K562 (cell line): ENCODE measurements around the gene CLIC1. TPM values are rescaled to one million over a fixed set of nuclear protein-coding genes. Genes with fewer than 3 reads are reported as not detected.
A peak's percentile ranks its signal among the peaks of the same experiment; 100 is the strongest.

Experiments
- BRF1 ChIP-seq: IDR thresholded peaks from 3 replicates; pipeline ENCODE4 v1.6.1; 2011; ENCODE audit warnings: borderline replicate concordance, mild to moderate bottlenecking; ENCODE audit not compliant: insufficient read length; ENCODE audit errors: extremely low read depth
- C11orf30 ChIP-seq: fragments of 450-650 bp; IDR thresholded peaks from 2 replicates; pipeline ENCODE4 v1.6.1; 2016; ENCODE audit warnings: low read depth, mild to moderate bottlenecking
- CBX8 ChIP-seq: fragments of 200-600 bp; sonication (generic); IDR thresholded peaks from 2 replicates; pipeline ENCODE4 v1.6.1; 2012; ENCODE audit warnings: borderline replicate concordance, mixed run types, low read depth, mild to moderate bottlenecking, moderate library complexity, mixed read lengths, low read length, control low read depth, inconsistent platforms; ENCODE audit not compliant: poor library complexity, severe bottlenecking; ENCODE audit errors: extremely low read depth
- CCNT2 ChIP-seq: IDR thresholded peaks from 2 replicates; pipeline ENCODE4 v1.6.1; 2011; ENCODE audit warnings: borderline replicate concordance, low read depth, mild to moderate bottlenecking, moderate library complexity, mixed read lengths, low read length; ENCODE audit not compliant: insufficient read length; ENCODE audit errors: extremely low read depth
- CEBPG ChIP-seq, 3 experiments: fragments of 200-800 bp in 1 of 3; sonication (Bioruptor generic) in 1 of 3; sonication (generic) in 1 of 3; formaldehyde crosslinking in 1 of 3; IDR thresholded peaks in 2 of 3; conservative IDR thresholded peaks in 1 of 3; 2 replicates each; pipeline versions ENCODE4 v1.6.1 to v1.8.0; 2016 to 2022; ENCODE audit warnings: missing compliant biosample characterization in 2 of 3, missing genetic modification characterization in 2 of 3, mild to moderate bottlenecking in 1 of 3, missing genetic modification reagents in 1 of 3
- CREB3L1 ChIP-seq: fragments of 450-650 bp; IDR thresholded peaks from 2 replicates; pipeline ENCODE4 v1.6.1; 2014; ENCODE audit warnings: low read depth, mild to moderate bottlenecking, moderate library complexity, borderline replicate concordance
- DNMT1 ChIP-seq: fragments of 450-650 bp; IDR thresholded peaks from 2 replicates; pipeline ENCODE4 v1.6.1; 2016; ENCODE audit warnings: antibody characterized with exemption, mild to moderate bottlenecking
- HNRNPL ChIP-seq: fragments of 200-400 bp; formaldehyde crosslinking; IDR thresholded peaks from 2 replicates; pipeline ENCODE4 v1.6.1; 2017; ENCODE audit warnings: low read depth, mild to moderate bottlenecking, low read length
- KLF13 ChIP-seq: fragments of 450-650 bp; IDR thresholded peaks from 2 replicates; pipeline ENCODE4 v1.6.1; 2016; ENCODE audit warnings: missing genetic modification characterization, low read depth, mild to moderate bottlenecking, missing compliant biosample characterization, moderate library complexity, borderline replicate concordance
- NCOR1 ChIP-seq: fragments of 450-650 bp; IDR thresholded peaks from 2 replicates; pipeline ENCODE4 v1.6.1; 2016; ENCODE audit warnings: mild to moderate bottlenecking, moderate library complexity
- NFATC3 ChIP-seq: fragments of 450-650 bp; IDR thresholded peaks from 2 replicates; pipeline ENCODE4 v1.6.1; 2017; ENCODE audit warnings: mild to moderate bottlenecking
- PHF21A ChIP-seq: fragments of 450-650 bp; IDR thresholded peaks from 2 replicates; pipeline ENCODE4 v1.6.1; 2017; ENCODE audit warnings: low read depth, borderline replicate concordance
- RAD51 ChIP-seq: fragments of 450-650 bp; IDR thresholded peaks from 2 replicates; pipeline ENCODE4 v1.7.1; 2016; ENCODE audit warnings: low read depth, mild to moderate bottlenecking, borderline replicate concordance
- SREBF1 ChIP-seq: fragments of 150-350 bp; IDR thresholded peaks from 2 replicates; pipeline ENCODE4 v1.6.1; 2014; ENCODE audit warnings: antibody characterized with exemption, low read depth, low read length, borderline replicate concordance
- TEAD2 ChIP-seq: fragments of 450-650 bp; IDR thresholded peaks from 2 replicates; pipeline ENCODE4 v1.6.1; 2016; ENCODE audit warnings: missing genetic modification characterization, control low read depth, missing compliant biosample characterization
- THRB ChIP-seq: fragments of 450-650 bp; formaldehyde crosslinking; conservative IDR thresholded peaks from 2 replicates; pipeline ENCODE4 v1.4.0; 2022; ENCODE audit warnings: mild to moderate bottlenecking, missing genetic modification characterization
- ZBTB26 ChIP-seq: fragments of 450-650 bp; formaldehyde crosslinking; IDR thresholded peaks from 2 replicates; pipeline ENCODE4 v1.4.0; 2022; ENCODE audit warnings: missing genetic modification characterization
- ZKSCAN1 ChIP-seq: fragments of 150-350 bp; IDR thresholded peaks from 2 replicates; pipeline ENCODE4 v1.6.1; 2016; ENCODE audit warnings: low read depth, low read length
- ZNF174 ChIP-seq: fragments of 250-450 bp; sonication (Bioruptor Pico); IDR thresholded peaks from 2 replicates; pipeline ENCODE4 v1.4.0; 2020; ENCODE audit warnings: mild to moderate bottlenecking
- ZNF316 ChIP-seq: fragments of 450-650 bp; IDR thresholded peaks from 2 replicates; pipeline ENCODE4 v1.6.1; 2016
- ZNF395 ChIP-seq: fragments of 200-800 bp; sonication (Bioruptor generic); IDR thresholded peaks from 2 replicates; pipeline ENCODE4 v1.6.1; 2017; ENCODE audit warnings: missing genetic modification characterization, missing compliant biosample characterization
- ZNF583 ChIP-seq: fragments of 250-450 bp; sonication (Bioruptor Pico); IDR thresholded peaks from 2 replicates; pipeline ENCODE4 v1.4.0; 2020
- ZSCAN29 ChIP-seq: fragments of 450-650 bp; IDR thresholded peaks from 2 replicates; pipeline ENCODE4 v1.6.1; 2017
- polyA plus RNA-seq, 8 experiments: library from polyadenylated mRNA; depleted of rRNA in 4 of 8; stranded (reverse) in 5 of 8; unstranded in 3 of 8; fragments of >200 nt; fragmentation: Nextera tagmentation in 2 of 8; fragmentation: Illumina TruSeq in 1 of 8; extraction: Ambion mirVana in 2 of 8; extraction: Trizol in 1 of 8; gene quantifications; 2 replicates each; pipeline versions ENCODE4 v1.2.1 to v1.2.3, GENCODE V29; 2011 to 2014; ENCODE audit warnings: inconsistent platforms in 1 of 8, missing spikeins in 1 of 8
- total RNA-seq, 7 experiments: library from RNA; depleted of rRNA in 6 of 7; stranded (reverse); fragments of >200 nt in 6 of 7; fragmentation: Illumina TruSeq in 2 of 7; extraction: Trizol in 2 of 7; gene quantifications; 2 replicates each; pipeline versions ENCODE4 v1.2.1 to v1.2.3, GENCODE V29; 2011 to 2021; ENCODE audit warnings: low replicate concordance in 1 of 7

The CLIC1 gene
- total and polyA plus RNA-seq, 9 of the 15 experiments (the other 6 are each of a cell fraction or from before 2014, with no cell fraction given) = 1,267 to 2,419 (median 1,808) TPM

- TF ChIP-seq THRB (CRISPR knock-in tag) (peak; percentile 77; the same call in 1 of the 2 replicates), ZNF583 (CRISPR knock-in tag) (no peak; the same call in 1 of the 2 replicates), ZNF395 (CRISPR knock-in tag) (no peak), ZNF174 (CRISPR knock-in tag) (no peak), ZSCAN29 (no peak), KLF13 (tag) (no peak), ZBTB26 (CRISPR knock-in tag) (no peak), ZKSCAN1 (no peak), C11orf30 (no peak), RAD51 (no peak), CCNT2 (no peak), TEAD2 (tag) (no peak), SREBF1 (no peak), NFATC3 (no peak), DNMT1 (no peak), NCOR1 (no peak), HNRNPL (no peak), BRF1 (no peak), PHF21A (no peak), CBX8 (no peak), CREB3L1 (no peak), CEBPG (CRISPR knock-in tag; IDR thresholded peaks at IDR 0.05) (no peak), CEBPG (tag; conservative IDR thresholded peaks at IDR 0.05 in 1 of 2, IDR thresholded peaks at IDR 0.05 in 1 of 2) (no peak), ZNF316 (peak; percentile 95)
Measured at GRCh38 chr6:31727034-31727716, 9.2 kb downstream of the CLIC1 start (continued).
